ENCODE data around the gene AACS.

DNA sequence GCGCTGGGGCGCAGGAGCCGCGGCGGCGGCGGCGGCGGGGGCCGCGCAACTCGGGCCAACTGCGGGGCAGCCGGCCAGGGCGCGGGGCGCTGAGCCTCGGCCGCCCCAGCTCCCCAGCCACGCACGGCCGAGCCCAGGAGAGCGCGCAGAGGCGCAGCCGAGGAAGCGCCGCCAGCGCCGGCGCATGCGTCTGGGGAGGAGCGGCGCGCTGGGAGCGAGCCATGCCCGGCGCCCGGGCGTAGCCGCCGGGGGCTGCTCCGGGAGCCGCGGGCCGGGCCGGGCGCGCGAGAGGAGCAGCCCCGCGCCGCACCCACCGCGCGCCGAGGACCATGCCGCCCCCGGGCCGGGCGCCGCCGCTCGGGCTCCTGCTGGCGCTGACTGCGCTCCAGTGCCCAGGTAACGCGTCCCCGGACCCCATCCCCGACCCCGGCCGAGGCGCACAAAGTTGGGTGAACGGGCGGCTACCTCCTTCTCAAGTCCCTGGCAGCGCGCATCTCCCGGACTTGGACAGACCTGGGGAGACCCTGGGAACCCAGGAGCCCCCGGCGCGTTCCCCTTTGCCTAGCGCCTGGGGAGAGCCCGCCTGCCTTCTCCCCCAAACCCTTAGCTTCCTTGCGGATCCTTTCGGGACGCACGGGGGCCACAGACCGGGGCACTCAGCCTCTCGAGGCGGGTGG is 121.4 kb downstream of the AACS start:
- TF ChIP-seq POLR2A (IDR thresholded peaks at IDR 0.05; ENCODE audit: low read depth, low read length) (no peak), POLR2AphosphoS5 (IDR thresholded peaks at IDR 0.05; ENCODE audit: low read depth, low read length) (no peak), TAF1 (IDR thresholded peaks at IDR 0.05; ENCODE audit: low read depth, low read length) (no peak)

Measured in GM12891 (cell line).